Dermis blood vessel endothelial cell (primary cell): ENCODE data around the gene PARD3. TPM values are rescaled to one million over a fixed set of nuclear protein-coding genes. Genes with fewer than 3 reads are reported as not detected.
A peak's percentile ranks its signal among the peaks of the same experiment; 100 is the strongest.

Experiments
- DNase-seq: peaks from one replicate; pipeline ENCODE4 v3.0.0; 2010
- total RNA-seq: library from RNA; depleted of rRNA; stranded (reverse); fragments of >200 nt; gene quantifications from 2 replicates; pipeline ENCODE4 v1.2.3, GENCODE V29; 2014

PARD3 gene
- total RNA-seq, 1 donor from 2014 or later, result 36.4 TPM

DNA sequence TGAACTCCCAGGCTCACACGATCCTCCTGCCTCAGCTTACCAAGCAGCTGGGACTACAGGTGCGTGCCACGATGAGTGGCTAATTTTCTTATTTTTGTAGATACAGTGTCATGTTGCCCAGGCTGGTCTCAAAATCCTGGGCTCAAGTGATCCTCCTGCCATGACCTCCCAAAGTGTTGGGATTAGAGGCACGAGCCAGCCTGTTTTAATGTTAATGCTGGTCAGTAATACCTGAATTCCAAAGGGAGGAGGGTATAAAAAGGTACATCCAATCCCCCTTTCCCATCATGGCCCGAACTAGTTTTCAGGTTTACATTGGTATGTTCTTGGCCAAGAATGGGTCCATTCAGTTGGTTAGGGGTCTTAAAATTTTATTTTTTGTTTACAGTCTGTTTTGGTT, 329.1 kb downstream of the PARD3 start:
- DNase-seq, result no peak

DNA sequence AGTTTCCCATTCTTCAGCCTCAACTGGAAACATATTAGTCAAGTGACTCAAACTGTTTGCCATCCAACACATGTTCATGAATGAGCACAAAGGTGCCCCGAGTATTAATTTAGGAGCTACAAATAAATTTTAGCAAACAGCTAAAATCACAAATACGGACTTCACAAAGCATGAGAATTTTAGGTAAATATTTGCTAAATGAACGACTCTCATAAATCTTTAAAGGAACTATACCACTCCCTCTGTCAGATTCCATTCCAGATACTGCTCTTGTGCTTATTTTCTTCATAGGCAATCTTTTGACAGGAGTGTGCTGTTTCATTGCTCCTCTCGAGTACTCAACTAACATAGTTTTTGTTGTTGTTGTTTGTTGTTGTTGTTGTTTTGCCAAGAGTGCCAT, 330.9 kb downstream of the PARD3 start:
- no peak for DNase-seq

DNA sequence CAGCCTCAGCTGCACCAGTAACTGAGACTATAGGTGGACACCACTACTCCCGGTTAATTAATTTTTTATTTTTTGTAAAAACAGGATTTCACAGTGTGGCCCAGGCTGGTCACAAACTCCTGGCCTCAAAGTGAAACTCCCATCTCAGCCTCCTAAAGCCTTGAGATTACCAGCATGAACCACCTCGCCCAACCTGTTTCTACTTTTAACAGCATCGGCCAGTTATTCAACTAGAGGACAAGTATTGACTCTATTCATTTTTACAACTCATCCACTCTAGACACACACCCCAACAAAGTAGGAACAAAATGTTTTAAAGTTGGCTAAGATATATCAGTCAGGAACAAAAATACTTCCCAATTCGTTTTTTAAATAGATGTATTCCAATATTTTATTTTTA, 334.8 kb downstream of the PARD3 start:
- DNase-seq, result no peak

DNA sequence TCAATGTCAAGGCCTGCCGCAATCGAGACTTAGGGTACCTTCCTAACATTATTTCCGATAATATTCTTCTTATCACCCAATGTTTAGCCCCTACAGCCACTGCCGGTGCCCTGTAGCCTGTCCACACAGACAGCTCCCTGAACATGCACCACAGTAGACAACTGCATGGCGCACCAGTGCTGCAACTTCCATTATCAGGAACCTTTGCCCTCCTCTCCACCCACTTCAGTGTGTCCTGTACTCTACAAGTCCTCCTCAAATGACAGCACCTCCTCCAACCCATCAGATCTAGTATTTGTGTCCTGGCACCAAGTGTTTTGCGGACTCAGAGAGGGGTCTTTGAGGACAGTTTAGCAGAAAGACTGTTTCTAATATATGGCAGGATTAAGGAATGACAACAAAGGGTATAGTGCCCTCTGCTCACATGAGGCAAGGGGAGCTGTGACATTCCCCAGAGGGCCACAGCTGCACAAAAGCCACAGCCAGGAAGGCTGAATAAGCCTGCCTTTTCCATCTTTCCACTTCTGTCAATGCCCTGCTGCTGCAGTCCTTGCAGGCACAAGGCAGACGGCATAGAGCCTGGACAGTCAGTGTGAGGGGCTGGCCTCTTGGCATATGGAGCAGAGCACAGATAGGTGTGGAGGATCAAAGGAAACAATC, 335.4 kb downstream of the PARD3 start:
- no peak for DNase-seq

DNA sequence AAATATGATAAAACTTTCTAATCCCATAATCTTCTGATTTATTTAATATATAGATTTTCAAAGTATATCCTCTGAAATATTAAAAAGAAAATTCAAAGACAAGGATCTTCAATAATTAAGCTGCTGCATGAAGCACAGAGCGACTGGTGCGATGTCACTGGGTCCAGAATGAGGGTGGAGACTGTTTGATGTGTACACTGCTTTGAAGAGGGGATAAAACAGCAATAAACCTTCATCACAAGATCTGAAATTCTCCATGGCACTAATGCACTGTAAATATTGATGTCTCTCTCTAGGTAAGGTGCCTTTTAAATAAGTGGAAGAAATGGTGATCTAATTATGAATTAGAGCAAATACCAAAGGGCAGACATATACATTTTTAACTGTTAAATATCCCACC, 337.8 kb downstream of the PARD3 start:
- no peak for DNase-seq

DNA sequence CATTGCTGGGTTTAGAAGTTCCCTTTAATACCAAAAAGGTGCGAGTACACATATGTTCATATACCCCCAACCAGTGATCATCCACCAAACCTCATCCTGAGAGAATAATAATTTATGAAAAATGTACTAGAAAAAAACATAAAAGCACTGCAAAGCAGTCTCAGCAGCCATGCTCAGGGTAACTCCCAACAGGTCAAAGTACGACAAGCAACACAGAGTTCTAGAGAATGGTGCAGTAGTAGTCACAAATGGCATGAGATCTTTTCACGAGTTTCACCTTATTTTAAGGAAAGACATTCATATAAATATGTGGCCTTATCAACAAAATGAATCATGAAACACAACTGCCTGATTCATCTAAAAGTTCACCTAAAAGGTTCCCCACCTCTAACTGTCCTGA, 338.5 kb downstream of the PARD3 start:
- DNase-seq, result no peak

DNA sequence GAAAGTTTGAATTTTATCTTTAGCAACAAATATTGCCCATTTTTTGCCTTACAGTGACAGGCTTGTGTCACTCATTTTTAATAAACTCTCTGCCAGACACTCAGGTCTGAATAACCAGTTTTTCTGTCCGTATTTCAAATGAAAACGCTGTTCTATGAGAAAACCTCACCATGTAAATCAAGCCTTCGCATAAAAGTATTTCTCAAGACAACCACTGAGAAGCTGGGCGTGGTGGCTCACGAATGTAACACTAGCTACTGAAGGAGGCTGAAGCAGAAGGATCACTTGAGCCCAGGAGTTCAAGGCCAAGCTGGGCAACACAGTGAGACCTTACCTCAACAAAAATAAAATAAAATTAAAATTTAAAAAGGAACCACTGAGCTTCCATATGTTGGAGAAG, 339.3 kb downstream of the PARD3 start:
- DNase-seq, result no peak

DNA sequence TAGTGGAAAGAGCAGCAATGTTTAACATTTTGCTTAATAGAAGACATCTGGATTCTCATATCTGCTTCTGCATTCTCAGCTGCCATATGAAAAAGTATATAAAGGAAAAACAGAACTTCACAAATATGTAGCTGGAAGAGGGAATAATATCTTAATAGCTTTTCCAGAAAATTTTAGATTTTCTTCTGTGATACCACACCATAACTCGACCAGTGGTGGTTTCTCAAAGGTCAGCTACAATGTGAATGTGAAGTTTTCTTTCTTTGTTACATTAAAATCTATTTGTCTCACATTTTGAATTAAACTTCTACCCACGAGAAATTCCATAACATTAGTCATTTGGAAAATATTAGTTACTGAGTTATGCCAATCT, 339.8 kb downstream of the PARD3 start:
- DNase-seq, result no peak

DNA sequence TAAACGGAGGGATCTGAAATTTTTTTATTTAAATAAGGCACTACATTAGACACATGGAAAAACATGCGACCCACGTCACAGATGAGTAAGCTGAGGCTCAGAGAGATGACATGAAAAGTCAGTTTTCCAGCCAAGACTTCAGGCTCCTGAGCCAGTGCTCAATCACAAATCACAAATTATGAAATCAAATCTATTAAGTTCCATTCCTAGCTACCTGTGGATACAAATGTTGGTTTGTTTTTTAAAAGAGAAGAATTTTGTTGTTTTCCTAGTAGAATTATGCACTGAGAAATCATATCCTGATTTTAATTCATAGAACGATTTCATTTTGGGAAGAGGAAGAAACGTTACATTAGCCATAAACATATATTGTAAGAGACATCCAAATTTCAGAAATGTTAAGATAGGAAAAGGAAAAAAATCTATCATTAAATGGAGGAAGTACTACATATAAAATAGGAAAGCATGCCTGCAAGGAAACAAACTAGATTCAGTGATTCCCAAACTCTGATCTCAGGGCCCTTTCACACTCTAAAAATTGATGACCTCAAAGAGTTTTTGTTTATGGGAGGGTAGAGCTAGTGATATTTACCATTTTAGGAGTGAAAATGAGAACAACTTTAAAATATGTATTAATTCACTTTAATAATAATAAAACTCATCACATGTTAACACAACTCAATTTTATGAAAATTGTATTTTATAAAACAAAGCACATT, 340.4 kb downstream of the PARD3 start:
- no peak for DNase-seq

DNA sequence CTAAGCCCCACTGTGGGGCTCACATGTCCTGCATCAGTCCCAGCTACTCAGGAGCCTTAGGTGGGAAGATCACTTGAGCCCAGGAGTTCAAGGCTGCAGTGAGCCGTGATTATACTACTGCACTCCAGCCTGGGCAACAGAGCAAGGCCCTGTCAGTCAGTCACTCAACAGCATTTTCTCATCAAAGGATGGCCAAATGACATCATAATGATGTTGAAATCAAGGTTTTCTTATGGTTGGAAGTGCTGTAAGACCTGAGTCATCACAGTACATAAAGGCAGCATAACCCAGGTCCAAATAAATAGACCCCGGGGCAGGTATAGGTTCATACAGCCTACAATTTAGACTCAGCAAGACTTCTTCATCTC, 341.1 kb downstream of the PARD3 start:
- no peak for DNase-seq

DNA sequence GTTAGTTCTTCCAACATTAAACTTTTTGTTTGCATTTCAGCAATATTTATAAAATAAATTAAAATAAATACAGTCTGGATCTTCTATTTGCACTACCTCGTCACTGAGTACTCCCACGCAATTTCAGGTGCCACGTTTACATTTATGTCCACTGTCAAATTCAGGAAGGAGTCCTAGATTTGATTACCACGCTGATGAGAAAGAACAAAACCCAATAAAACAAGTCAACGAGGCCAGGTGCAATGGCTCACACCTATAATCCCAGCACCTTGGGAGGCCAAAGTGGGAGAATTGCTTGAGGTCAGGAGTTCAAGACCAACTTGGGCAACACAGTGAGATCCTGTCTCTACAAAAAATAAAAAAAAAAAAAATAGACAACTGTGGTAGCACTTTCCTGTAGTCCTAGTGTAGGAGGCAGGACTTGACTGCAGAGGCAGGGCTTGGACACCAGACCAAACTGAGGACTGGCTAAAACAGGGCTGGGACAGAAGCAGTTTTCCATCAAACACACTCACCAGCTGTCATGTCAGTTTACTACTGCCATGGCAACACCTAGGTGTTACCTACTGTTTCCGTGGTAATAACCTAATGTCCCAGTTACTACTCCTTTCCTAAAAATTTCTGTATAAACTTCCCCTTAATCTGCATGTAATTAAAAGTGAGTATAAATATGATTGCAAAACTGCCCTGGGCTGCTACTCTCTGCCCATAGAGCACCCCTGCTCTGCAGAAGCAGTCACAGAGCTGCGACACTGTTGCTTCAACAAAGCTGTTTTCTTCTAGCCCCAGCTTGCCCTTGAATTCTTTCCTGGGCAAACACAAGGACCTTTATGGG, 341.7 kb downstream of the PARD3 start:
- no peak for DNase-seq

DNA sequence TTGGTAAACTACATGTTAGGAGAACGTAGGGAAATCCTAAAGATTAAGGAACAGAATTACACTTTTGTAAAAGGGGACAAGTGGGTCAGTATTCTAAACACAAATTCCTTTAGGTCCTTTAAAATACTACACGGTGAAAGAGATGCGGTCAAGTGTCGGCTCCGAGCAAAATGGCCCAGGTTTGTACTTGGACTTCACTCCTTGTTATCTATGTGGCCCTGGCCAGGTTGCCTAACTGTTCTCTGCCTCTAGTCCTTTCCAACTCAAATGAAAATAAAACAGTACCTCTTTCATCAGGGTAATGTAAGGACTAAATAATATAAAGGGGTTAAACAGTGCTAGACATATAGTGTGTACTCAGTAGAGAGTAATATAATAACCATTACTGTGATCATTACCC, 344.8 kb downstream of the PARD3 start:
- DNase-seq, result no peak

DNA sequence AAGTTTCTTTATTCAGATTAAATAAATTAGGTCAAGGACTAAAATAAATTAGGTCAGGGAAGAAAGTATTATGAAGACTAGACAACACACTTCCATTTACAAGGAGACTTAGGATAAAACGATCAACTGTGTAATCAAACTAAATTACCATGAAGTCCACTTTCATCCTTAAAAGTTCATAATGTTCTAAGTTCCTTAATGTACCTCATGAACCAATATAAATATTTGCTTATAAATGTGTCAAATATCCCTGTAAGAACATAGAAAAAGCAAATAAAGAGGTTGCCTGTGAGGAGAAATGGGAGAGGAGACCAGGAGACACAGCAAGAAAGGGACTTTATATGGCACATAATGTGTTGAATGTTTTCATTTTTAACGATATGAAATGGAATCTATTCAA, 345.6 kb downstream of the PARD3 start:
- DNase-seq, result no peak

DNA sequence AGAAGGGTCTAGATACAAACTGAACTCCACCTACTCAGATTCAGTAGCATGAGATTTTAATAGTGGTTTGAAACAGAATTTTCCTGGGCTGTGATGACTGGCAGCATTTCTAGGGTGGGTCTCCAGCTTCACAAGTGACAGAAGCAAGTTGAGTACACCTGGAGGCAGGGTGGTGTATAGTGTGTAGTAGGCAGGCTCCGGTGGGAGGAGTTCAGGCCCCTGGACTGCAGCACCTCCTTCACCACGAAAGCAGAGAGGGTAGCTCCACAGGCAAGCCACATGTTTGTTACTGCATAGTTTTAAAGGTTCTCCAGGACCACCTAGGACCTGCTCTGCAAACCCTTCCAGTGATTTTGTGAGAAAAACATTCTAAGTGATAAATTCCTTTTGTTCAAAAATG, 347.2 kb downstream of the PARD3 start:
- no peak for DNase-seq

DNA sequence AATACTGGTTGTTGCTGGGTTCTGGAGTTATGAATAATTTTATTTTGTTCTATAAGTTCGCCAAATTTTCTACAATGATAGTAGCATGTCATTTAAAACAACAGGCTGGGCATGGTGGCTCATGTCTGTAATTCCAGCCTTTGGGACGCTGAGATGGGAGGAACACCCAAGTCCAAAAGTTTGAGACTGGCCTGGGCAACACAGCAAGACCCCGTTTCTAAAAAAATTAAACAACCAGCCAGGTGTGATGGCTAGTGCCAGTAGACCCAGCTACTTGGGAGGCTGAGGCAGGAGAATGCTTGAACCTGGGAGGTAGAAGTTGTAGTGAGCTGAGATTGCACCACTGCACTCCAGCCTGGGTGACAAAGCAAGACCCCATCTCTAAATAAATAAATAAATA, 347.7 kb downstream of the PARD3 start:
- no peak for DNase-seq

DNA sequence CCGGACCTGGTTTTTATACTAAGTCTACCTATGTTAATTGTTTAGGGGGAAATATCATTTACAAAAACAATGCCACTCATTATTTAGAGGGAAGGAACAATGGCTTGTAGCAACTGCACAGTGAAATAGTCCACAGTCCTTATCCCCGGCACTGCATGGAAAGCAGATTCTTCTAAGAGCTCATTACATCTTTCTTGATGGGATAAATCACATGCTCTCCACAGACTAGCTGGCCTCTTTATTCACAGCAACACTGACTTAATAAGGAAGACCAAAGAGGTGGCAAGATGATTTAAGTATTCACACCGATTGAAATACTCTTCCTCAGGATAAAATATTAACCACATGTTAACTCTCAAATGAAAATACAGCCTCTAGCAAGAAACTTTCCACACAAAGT, 349.4 kb downstream of the PARD3 start:
- DNase-seq, result no peak

DNA sequence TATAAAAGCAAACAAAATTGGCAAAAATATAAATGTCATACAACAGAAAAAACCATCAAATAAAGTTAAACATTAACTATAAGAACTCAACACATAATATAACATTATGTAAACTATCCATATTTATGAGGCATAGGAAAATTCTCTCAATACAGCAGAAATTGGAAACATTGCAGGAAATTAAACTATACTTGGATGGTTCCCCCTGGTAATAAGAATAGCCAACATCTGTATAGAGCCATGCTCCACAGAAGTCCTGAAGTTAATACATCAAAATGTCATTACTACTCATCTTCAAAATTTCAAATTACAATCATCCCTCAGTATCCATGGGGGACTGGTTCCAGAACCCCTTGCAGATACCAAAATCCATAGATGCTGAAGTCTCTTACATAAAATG, 350.5 kb downstream of the PARD3 start:
- DNase-seq, result no peak

DNA sequence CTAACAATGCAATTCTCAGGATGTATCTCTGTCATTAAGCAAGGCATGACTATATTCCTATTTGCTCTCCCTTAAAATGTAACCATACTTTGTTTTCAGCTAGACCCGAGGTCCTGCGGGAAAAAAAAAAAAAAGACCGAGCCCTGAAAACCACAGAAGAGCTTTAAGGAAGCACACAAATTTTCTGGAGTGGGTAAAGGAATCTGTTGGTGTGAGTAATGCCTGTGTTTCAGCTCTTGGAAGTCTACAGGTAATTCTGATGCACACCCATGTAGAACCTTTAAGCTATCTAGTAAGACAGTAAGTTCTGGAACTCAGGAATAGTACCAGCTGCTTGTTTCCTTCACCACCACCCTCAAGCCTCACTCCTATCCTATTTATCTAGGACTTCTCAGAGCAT, 351.1 kb downstream of the PARD3 start:
- DNase-seq, result no peak

DNA sequence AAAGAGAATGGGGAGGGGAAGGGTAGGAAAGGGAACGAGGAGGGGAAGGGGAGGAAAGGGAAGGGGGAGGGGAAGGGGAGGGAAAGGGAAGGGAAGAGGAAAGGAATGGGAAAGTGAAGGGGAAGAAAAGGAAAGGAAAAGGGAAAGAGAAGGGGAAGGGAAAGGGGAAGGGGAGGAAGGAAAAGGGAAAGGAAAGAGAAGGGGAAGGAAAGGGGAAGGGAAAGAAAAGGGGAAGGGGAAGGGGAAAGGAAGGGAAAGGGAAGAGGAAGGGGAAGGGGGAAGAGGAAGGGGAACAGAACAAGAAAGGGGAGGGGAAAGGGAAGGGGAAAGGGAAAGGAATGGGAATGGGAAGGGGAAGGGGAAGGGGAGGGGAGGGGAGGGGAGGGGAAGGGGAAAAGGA, 352.1 kb downstream of the PARD3 start:
- no peak for DNase-seq

DNA sequence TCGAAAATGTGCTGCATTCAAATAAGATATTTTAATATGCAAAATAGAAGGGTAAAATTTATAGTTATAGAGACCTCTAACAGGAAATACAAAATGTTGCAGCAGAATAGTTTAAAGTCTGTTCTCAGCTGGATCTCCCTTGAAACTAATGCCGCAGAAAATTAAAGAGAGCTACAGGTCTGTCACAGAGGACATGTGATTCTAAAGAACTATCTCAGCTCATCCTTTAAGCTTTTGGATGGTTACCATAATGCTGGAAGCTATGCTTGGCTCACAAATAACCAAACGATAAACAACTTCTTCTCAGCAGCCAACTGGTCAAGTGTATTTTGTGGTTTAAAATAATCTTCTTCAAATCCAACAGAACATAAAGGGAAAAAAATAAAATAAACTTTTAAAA, 353.0 kb downstream of the PARD3 start:
- DNase-seq, result no peak

DNA sequence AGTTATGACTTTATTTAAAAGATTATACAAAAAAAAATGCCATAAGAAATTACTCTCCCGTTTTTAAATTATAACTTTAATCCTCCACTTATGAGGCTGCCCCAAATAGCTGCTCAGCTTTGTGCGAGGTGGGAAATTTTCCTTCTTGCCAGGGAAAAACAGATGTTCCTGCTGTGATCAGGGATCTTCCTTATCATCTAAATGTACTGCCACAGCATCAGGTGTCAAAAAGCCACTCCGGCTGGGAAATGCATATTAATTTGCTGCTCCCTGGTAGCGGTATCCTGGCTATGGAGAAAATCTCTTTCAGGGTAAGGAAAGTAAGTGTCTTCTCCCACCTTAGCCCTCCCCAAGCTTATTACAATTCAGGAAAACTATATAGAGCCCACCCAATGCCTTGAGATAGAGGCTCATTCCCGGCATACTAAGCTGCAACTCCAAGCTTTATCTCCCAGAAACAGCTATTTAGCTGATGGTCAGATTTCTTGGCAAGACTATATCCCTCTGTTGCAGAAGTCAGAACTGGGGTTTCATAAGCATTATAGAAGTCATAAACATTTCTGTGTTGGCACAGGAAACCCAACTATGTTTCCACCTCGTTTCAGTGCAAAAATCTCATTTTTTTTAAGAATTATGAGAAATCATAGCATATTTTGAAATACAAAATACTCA, 360.4 kb downstream of the PARD3 start:
- DNase-seq, result no peak

DNA sequence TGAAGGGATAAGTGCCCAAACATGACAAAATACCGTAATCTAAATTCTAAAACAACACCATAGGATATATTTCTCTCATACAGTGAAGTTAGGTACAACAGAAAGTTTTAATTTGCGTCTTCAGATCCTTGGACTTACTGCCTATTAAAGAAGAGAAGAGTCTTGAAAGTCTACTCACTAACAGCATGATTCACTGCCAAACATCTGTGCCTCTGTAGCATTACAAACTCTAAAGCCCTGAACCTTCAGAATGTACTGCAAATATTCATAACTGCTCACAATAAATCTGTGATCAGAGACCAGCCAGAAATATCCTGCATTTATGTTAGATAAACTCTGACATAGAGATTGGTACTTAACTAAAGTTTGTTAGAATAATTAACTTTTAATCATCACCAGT, 365.3 kb downstream of the PARD3 start:
- DNase-seq, result no peak

DNA sequence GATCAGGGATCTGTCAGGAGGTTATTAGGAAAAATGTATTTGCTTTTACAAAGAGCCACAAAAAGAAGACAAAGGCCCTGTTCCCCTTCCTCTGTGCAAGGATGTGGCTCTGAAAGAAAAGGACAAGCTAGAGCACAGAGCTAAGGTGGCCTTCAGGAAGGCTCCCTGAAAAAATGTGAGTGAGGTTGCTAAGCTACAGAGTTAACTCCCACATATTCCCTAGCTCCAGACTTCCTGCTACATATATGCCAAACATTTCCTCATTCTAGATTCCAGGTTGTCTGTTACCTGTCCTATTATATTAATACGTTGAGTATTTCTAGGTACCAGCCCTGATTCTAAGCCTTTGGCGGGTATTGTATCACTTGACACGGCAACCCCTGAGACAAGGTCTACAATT, 369.0 kb downstream of the PARD3 start:
- DNase-seq, result peak; percentile 1
